H1 (cell line): ENCODE results near the gene ASTN2. TPM values are rescaled to one million over a fixed set of nuclear protein-coding genes. Genes with fewer than 3 reads are reported as not detected.

Experiments used
- ATF3 ChIP-seq: IDR thresholded peaks from 2 replicates; pipeline ENCODE4 v1.6.1; 2011; ENCODE audit warnings: low read depth, mild to moderate bottlenecking, low read length; ENCODE audit not compliant: insufficient read depth
- GABPA ChIP-seq: IDR thresholded peaks from 2 replicates; pipeline ENCODE4 v1.6.1; 2011; ENCODE audit warnings: mild to moderate bottlenecking, low read length, moderate library complexity, borderline replicate concordance; ENCODE audit not compliant: insufficient read depth
- HDAC2 ChIP-seq, 2 experiments: fragments of 300-600 bp in 1 of 2; sonication (generic) in 1 of 2; IDR thresholded peaks; 2 replicates each; pipeline ENCODE4 v1.6.1; 2011 to 2012; ENCODE audit warnings: low read depth in 2 of 2, low read length in 2 of 2, mild to moderate bottlenecking in 2 of 2, moderate library complexity in 2 of 2, borderline replicate concordance in 1 of 2, inconsistent platforms in 1 of 2
- RNF2 ChIP-seq: fragments of 200-900, 300-1000 bp; sonication (generic); IDR thresholded peaks from 2 replicates; pipeline ENCODE4 v1.7.1; 2016; ENCODE audit warnings: borderline replicate concordance, low read depth, mild to moderate bottlenecking, antibody characterized with exemption, low read length; ENCODE audit not compliant: poor library complexity, severe bottlenecking; ENCODE audit errors: missing control alignments
- SIX5 ChIP-seq: IDR thresholded peaks from 2 replicates; pipeline ENCODE4 v1.6.1; 2011; ENCODE audit warnings: mild to moderate bottlenecking, low read depth, low read length
- ZNF274 ChIP-seq: IDR thresholded peaks from 2 replicates; pipeline ENCODE4 v1.7.0; 2012; ENCODE audit warnings: low read length, borderline replicate concordance; ENCODE audit errors: extremely low read depth
- polyA plus RNA-seq, 7 experiments: library from polyadenylated mRNA; depleted of rRNA in 3 of 7; stranded (reverse) in 5 of 7; unstranded in 2 of 7; fragments of >200 nt in 5 of 7; fragments of 200-250 nt in 2 of 7; gene quantifications; 1 replicate in 5 of 7; 2 replicates in 1 of 7; 4 replicates in 1 of 7; pipeline versions ENCODE4 v1.2.1 to v1.2.3, GENCODE V29; 2011 to 2013; ENCODE audit warnings: missing spikeins in 2 of 7, mixed read lengths in 2 of 7
- total RNA-seq: library from RNA; stranded (reverse); fragmentation: NEBNext Ultra II Directional; extraction: Animal tissue kit (Norgen Biotek cat#: 25700); gene quantifications from 2 replicates; pipeline ENCODE4 v1.2.1, GENCODE V29; 2021
- TF ChIP-seq, protein P1 (sequence below), 3 experiments: IDR thresholded peaks; 1 replicate in 2 of 3; 2 replicates in 1 of 3; pipeline versions ENCODE4 v1.5.1 to v1.6.1; 2011; ENCODE audit warnings: low read length in 3 of 3, mild to moderate bottlenecking in 3 of 3, inconsistent platforms in 2 of 3, low read depth in 1 of 3, moderate library complexity in 1 of 3; ENCODE audit not compliant: insufficient read depth in 1 of 3; ENCODE audit errors: control extremely low read depth in 1 of 3

ASTN2 gene
- total and polyA plus RNA-seq, 2 of the 8 experiments (the other 6 are each of a cell fraction or from before 2014, with no cell fraction given): 8.2 to 13.7 TPM

DNA sequence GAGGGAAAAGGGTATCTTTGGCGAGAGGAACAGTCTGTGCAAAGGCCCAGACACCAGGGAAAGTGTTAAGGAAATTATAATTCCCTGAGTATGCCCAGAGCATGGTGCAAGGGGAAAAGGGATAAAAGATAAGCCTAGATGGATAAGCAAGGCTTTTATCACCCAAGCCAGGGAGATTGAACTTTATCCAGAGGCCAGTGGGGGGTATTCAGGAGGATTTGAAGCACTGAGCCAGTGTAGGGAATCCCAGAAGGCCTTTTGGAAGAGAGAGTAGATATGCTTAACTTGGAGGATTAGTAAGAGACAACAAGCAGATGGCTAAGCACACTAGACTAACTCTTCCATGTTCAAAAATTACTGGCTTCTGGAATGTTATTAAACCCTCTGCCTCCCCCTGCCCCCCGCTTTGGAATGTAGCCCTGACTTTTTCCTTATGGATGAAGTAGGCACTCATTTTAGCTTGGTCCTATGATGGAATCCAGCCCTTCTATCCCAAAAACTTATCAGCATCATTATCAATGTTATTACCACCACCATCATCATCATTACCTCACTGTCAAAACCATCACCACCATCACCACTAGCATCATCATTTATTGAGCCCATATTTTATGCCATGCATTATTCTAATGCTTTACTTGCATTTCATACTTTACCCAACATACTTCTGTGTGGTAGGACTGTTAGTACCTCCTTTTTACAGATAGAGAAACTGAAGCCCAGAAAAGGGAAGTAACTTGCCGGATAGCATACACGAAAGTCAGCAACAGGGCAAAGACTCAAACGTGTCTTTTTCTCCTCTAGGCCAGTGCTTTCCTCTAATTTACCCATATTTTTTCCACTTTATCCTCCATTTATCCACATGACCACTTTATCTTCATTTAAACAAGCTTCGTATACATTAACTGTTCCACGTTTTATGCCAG is 1024.3 kb downstream of the ASTN2 start (continued):
- TF ChIP-seq, protein P1, sequence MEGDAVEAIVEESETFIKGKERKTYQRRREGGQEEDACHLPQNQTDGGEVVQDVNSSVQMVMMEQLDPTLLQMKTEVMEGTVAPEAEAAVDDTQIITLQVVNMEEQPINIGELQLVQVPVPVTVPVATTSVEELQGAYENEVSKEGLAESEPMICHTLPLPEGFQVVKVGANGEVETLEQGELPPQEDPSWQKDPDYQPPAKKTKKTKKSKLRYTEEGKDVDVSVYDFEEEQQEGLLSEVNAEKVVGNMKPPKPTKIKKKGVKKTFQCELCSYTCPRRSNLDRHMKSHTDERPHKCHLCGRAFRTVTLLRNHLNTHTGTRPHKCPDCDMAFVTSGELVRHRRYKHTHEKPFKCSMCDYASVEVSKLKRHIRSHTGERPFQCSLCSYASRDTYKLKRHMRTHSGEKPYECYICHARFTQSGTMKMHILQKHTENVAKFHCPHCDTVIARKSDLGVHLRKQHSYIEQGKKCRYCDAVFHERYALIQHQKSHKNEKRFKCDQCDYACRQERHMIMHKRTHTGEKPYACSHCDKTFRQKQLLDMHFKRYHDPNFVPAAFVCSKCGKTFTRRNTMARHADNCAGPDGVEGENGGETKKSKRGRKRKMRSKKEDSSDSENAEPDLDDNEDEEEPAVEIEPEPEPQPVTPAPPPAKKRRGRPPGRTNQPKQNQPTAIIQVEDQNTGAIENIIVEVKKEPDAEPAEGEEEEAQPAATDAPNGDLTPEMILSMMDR (IDR thresholded peaks at IDR 0.05; ENCODE audit: control extremely low read depth in 1 of 3, insufficient read depth in 1 of 3, low read depth in 1 of 3, low read length in 3 of 3): no peak
- TF ChIP-seq SIX5: no peak
- no peak for TF ChIP-seq HDAC2 (IDR thresholded peaks at IDR 0.05; ENCODE audit: borderline replicate concordance in 1 of 2, low read depth in 2 of 2, low read length in 2 of 2)
- no peak for TF ChIP-seq ZNF274
- TF ChIP-seq GABPA: no peak
- TF ChIP-seq ATF3: no peak
- TF ChIP-seq RNF2: no peak
